GM12801 (cell line): ENCODE results near the gene HINT3.

Source experiments
- TF ChIP-seq, protein P1 (sequence below): IDR thresholded peaks from one replicate; pipeline ENCODE4 v1.5.1; 2011; ENCODE audit warnings: control low read depth; ENCODE audit not compliant: insufficient read length; ENCODE audit errors: extremely low read depth

Gene HINT3

GRCh38 chr6:125922322-125922860 lies 34.2 kb upstream of the HINT3 start:
- TF ChIP-seq, protein P1, sequence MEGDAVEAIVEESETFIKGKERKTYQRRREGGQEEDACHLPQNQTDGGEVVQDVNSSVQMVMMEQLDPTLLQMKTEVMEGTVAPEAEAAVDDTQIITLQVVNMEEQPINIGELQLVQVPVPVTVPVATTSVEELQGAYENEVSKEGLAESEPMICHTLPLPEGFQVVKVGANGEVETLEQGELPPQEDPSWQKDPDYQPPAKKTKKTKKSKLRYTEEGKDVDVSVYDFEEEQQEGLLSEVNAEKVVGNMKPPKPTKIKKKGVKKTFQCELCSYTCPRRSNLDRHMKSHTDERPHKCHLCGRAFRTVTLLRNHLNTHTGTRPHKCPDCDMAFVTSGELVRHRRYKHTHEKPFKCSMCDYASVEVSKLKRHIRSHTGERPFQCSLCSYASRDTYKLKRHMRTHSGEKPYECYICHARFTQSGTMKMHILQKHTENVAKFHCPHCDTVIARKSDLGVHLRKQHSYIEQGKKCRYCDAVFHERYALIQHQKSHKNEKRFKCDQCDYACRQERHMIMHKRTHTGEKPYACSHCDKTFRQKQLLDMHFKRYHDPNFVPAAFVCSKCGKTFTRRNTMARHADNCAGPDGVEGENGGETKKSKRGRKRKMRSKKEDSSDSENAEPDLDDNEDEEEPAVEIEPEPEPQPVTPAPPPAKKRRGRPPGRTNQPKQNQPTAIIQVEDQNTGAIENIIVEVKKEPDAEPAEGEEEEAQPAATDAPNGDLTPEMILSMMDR: no peak

- TF ChIP-seq, protein P1: no peak
These were observed 33.1 kb upstream of the HINT3 start for GRCh38 chr6:125923366-125923877.

DNA sequence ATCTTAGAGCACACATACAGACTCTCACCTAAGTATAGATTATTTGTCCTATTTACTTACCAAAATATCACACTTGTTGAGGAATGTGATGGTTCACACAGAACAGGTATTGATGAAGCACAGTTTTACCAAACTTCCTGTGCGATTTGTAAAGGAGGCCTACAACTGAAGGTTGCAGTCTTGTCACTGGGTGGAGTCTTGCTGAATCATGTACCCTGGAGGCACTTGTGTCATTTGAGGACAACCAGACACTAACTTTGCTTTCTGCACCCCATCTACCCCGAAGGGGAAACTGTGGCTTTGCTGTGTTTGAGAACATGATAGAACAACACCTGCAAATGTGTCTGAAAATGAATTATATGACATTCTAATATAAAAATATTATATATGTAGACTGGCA lies 32.4 kb upstream of the HINT3 start:
- TF ChIP-seq, protein P1: no peak

DNA sequence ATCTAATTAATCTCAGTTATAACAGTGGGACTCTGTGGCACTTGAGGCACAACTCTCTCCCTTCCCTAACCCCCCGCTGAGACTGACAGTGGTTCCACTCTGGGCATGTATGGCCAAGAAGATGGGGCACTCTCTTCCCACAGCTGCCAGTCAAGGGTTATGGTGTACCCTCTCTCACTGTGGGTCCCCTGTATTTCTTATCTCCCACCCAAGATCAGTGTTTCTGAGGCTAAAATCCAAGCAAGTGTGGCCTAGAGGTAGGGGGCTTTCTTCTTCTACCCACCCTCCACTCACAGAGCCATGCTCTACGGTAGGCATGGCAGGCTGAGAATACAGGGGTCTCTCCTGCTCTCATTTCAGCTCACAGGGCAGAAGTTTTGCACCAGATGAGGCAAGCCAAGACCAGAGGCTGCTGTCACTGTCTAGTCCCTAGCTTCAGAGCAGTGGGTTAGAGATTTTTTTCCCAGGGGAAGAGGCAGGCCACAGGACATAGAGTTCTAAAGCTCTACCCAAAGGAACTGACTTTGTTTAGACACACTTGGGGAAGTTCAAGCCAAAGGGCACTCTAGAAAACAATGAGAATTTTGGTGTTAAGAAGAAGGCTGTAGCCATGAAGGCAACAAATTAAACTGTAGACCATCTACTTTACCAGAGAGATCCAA lies 31.7 kb upstream of the HINT3 start:
- TF ChIP-seq, protein P1: no peak

- TF ChIP-seq, protein P1: no peak
These were observed 29.9 kb upstream of the HINT3 start for GRCh38 chr6:125926711-125927110.

GRCh38 chr6:125927761-125928160 lies 28.8 kb upstream of the HINT3 start:
- TF ChIP-seq, protein P1: no peak

- TF ChIP-seq, protein P1: no peak
These were observed 25.7 kb upstream of the HINT3 start for GRCh38 chr6:125930765-125931418.
